GM19193 (cell line): ENCODE results near the gene LTBP3.

Experiments
- POLR2A ChIP-seq: IDR thresholded peaks from 4 replicates; pipeline ENCODE4 v1.6.1; 2011; ENCODE audit not compliant: insufficient read depth, insufficient read length; ENCODE audit errors: extremely low read depth

LTBP3 gene

GRCh38 chr11:65558002-65558929 lies at the start of gene LTBP3:
LTBP3 (minus strand) TSS chr11:65558359; CDS start chr11:65557959, 400 bp downstream.
- TF ChIP-seq POLR2A, result no peak

GRCh38 chr11:65606876-65607613 lies 48.9 kb upstream of the LTBP3 start:
- no peak for TF ChIP-seq POLR2A

GRCh38 chr11:65604258-65604657 lies 46.1 kb upstream of the LTBP3 start:
- no peak for TF ChIP-seq POLR2A

GRCh38 chr11:65599955-65600246 lies 41.7 kb upstream of the LTBP3 start:
- TF ChIP-seq POLR2A, result no peak

- no peak for TF ChIP-seq POLR2A
These were observed 41.2 kb upstream of the LTBP3 start for GRCh38 chr11:65599216-65599954.

GRCh38 chr11:65598258-65598699 lies 40.1 kb upstream of the LTBP3 start:
- TF ChIP-seq POLR2A, result no peak

GRCh38 chr11:65596520-65596919 lies 38.4 kb upstream of the LTBP3 start:
- peak; percentile 13 for TF ChIP-seq POLR2A

GRCh38 chr11:65595543-65596281 lies 37.6 kb upstream of the LTBP3 start, which contains the start of gene KCNK7:
KCNK7 (minus strand) TSS chr11:65595800; CDS start chr11:65595772, 28 bp downstream.
- no peak for TF ChIP-seq POLR2A

GRCh38 chr11:65595131-65595530 lies 37.0 kb upstream of the LTBP3 start:
- no peak for TF ChIP-seq POLR2A

GRCh38 chr11:65593518-65594414 lies 35.6 kb upstream of the LTBP3 start:
- TF ChIP-seq POLR2A, result no peak

GRCh38 chr11:65592858-65593517 lies 34.8 kb upstream of the LTBP3 start:
- no peak for TF ChIP-seq POLR2A

- TF ChIP-seq POLR2A, result no peak
These were observed 34.0 kb upstream of the LTBP3 start for GRCh38 chr11:65591939-65592857.

- TF ChIP-seq POLR2A, result no peak
These were observed 32.1 kb upstream of the LTBP3 start for GRCh38 chr11:65590240-65590738.
